GM10847 (cell line): ENCODE data around the gene LVRN.

ENCODE experiments used
- POLR2A ChIP-seq: IDR thresholded peaks from 2 replicates; pipeline ENCODE4 v1.6.1; 2011; ENCODE audit not compliant: insufficient read length; ENCODE audit errors: extremely low read depth

The LVRN gene

GRCh38 chr5:115992848-115993350 is 30.6 kb downstream of the LVRN start:
- no peak for TF ChIP-seq POLR2A

GRCh38 chr5:115995351-115995750 is 33.1 kb downstream of the LVRN start:
- no peak for TF ChIP-seq POLR2A

- no peak for TF ChIP-seq POLR2A
These were observed 40.0 kb downstream of the LVRN start for GRCh38 chr5:116002116-116002906.

GRCh38 chr5:116004248-116004647 is 42.0 kb downstream of the LVRN start:
- no peak for TF ChIP-seq POLR2A

- no peak for TF ChIP-seq POLR2A
These were observed 47.5 kb downstream of the LVRN start for GRCh38 chr5:116009806-116010205.

GRCh38 chr5:116011046-116011445 is 48.8 kb downstream of the LVRN start:
- no peak for TF ChIP-seq POLR2A

GRCh38 chr5:116013207-116013785 is 51.0 kb downstream of the LVRN start:
- no peak for TF ChIP-seq POLR2A

- no peak for TF ChIP-seq POLR2A
These were observed 51.7 kb downstream of the LVRN start for GRCh38 chr5:116013936-116014335.

GRCh38 chr5:116023619-116024018 is 61.3 kb downstream of the LVRN start:
- no peak for TF ChIP-seq POLR2A

- TF ChIP-seq POLR2A: no peak
These were observed 63.6 kb downstream of the LVRN start for GRCh38 chr5:116025866-116026265.

- no peak for TF ChIP-seq POLR2A
These were observed 69.8 kb downstream of the LVRN start, which contains the start of gene ARL14EPL for GRCh38 chr5:116032094-116032517. ARL14EPL (plus strand) TSS chr5:116032472; CDS start chr5:116051466, 18,994 bp downstream.

GRCh38 chr5:116032991-116033390 is 70.7 kb downstream of the LVRN start:
- TF ChIP-seq POLR2A: no peak

GRCh38 chr5:116035123-116035522 is 72.8 kb downstream of the LVRN start:
- TF ChIP-seq POLR2A: no peak

GRCh38 chr5:116037236-116037822 is 75.1 kb downstream of the LVRN start:
- TF ChIP-seq POLR2A: no peak

GRCh38 chr5:116038817-116039216 is 76.5 kb downstream of the LVRN start:
- TF ChIP-seq POLR2A: no peak

- TF ChIP-seq POLR2A: no peak
These were observed 80.1 kb downstream of the LVRN start for GRCh38 chr5:116042375-116042774.
